HG03045 (cell line): ENCODE measurements around the gene PARD3B.
"Not testable (repeated sequence)": the region's sequence is repeated elsewhere in the genome, so short reads cannot be mapped to it uniquely, and the experiment has no call there.

Experiments used
- ATAC-seq: cut with Tn5 transposase; IDR thresholded peaks from one replicate; pipeline ENCODE4 v1.9.1; 2021; ENCODE audit warnings: mild to moderate bottlenecking, moderate library complexity; ENCODE audit not compliant: unreplicated experiment

PARD3B gene

DNA sequence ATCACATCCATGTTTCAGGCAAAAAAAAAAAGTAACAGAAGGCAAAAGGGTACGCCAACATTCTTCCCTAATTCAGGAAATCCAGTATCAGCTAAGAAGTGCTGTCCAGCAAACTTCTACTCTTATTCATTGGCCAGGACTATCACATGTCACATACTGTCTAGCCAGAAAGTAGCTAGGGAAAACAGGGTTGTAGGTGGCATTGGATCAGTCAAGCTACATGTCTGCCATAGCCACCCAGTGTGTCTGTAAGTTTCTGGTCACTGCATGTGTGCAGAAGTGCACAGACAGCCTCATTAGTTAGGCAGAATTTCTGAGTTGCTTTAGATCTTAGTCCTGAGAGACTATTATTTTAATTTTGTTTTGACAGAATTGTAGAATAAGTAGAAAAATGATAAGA, 671.7 kb downstream of the PARD3B start:
- no peak for ATAC-seq

DNA sequence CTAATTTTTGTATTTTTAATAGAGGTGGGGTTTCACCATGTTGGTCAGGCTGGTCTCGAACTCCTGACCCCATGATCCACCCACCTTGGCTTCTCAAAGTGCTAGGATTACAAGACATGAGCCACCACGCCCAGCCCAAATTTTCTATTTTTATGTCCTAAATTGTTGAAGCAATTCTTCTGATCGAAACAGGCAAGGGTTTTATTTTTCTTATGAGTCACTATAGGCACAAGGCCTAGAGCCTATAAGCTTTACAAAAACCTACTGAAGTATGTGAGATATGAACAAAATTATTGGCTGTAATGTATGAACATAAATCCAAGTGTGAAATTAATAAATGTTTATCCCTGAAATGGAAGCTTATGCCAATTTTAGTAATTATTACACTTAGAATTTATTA, 672.8 kb downstream of the PARD3B start:
- ATAC-seq, result no peak

DNA sequence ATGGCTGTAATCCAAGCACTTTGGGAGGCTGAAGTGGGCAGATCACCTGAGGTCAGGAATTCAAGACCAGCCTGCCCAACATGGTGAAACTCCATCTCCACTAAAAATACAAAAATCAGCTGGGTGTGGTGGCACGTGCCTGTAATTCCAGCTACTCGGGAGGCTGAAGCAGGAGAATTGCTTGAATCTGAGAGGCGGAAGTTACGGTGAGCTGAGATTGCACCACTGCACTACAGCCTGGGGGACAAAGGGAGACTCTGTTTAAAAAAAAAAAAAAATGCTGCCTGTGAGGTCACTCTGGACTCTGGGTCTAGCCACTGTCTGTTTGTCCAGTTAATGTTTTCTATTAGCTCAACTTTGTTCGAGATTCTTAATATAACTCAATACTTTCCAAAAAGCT, 673.5 kb downstream of the PARD3B start:
- ATAC-seq, result not testable (repeated sequence)

DNA sequence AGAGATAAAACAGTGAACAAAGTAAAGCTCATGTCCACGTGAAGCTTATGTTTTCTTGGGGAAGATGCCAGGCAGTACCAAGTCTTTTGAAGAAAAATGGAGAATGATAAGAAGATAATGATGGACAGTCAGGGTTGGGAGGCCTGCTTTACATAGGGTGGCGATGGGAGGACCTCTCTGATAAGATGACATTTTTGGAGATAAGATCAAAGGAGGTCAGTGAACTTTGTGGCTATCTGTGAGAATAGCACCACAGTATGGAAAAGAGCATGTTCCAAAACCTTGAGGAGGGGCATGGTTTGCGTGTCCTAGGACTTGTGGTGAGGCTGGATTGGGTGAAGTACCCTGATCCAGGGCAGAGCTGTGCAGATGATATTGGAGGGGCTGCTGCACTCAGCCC, 675.3 kb downstream of the PARD3B start:
- ATAC-seq, result no peak

DNA sequence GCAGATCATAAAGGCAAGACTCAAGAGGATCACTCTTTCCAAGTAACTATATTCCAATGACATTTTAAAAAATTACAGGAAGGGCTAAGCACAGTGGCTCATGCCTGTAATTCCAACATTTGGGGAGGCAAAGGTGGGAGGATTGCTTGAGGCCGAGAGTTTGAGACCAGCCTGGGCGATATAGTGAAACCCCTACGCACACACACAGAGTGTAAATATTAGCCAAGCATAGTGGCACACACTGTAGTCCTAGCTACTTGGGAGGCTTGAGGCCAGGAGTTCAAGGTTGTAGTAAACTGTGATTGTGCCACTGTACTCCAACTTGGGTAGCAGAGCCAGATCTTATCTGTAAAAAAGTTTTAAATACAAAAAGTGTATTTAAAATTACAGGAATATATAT, 686.8 kb downstream of the PARD3B start:
- no peak for ATAC-seq

DNA sequence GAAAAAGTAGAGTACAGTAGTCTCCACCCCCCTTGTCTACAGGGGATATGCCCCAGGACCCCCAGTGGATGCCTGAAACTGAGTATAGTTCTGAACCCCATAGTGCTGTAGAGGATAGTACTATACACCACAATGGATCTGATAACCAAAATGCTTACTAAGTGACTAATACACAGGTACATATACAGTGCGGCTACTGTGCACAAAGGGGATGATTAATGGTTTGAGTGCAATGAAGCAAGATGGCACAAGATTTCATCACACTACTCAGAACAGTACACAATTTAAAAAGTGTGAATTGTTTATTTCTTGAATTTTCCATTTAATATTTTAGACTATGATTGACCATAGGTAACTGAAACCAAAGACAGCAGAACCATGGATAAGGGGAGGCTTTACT, 690.2 kb downstream of the PARD3B start:
- no peak for ATAC-seq

DNA sequence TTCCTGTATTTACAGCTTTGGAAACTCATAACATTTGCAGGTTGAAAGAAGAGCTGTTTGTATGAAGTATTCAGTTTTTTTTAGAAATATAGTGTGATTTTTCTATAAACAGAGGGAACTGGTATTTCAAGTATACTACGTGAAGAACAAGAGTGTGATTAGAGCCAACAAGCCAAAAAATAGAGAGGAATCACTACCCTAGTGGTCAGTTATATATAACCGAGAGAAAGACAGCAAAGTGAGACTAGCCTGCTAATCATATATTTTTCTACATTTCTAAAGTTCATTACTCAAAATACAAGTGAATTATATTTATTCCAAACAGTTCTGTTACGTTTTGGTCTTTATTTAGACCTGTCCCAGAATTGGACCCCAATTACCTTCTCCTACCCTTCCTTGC, 692.2 kb downstream of the PARD3B start:
- ATAC-seq, result no peak

DNA sequence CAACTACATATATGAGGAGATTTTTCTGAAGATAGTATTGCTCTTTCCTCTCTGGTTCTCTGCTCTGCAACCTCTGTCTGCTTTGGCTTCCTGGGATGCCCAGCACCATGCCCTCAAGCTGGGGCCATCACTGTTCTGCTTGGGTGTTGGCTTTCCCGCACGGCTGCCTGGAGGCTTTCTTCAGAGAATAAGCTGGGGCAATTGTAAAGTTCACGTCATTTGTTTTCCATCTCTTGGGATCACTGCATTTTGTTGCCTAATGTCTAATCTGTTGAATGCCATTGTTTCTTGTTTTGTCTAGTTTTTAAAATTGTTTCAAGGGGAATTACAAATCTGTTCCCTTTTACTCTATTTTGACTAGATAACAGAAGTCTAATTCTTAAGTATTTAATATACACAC, 699.7 kb downstream of the PARD3B start:
- no peak for ATAC-seq

DNA sequence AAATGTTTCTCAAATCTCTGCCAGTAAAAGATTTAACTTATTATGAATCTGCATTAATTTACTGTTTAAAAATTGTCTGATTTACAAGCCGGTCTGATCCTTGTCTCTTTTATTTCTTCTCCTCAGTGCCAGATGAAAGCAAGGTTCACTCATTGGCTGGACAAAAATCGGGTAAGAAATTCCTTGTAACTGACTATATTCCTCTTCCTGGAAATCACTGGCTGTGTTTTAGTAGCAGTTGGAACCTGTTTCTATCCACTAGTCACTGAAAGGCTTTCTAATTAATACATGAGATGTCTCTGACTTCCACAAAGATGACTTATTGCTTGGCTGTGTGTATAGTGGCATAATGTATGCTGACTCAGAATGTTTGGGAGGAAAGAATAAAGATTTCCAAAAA, 700.4 kb downstream of the PARD3B start:
- no peak for ATAC-seq

DNA sequence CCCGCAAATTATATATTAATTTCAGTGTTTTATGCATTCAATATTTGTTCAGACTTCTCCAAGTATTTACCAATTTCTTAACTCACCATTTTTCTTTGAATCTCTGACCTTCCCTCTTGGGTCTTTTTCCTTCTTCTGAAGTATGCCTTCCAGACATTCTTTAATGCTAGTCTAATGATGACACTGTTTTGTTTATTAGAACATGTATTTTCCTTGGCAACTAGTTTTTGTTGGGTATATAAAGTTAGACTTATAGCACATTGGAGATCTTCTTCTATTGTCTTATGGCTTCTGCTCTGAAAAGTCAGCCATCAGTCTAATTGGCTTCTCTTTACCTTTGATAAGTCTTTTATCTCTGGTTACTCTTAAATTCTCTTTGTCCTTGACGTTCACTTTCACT, 713.8 kb downstream of the PARD3B start:
- no peak for ATAC-seq

DNA sequence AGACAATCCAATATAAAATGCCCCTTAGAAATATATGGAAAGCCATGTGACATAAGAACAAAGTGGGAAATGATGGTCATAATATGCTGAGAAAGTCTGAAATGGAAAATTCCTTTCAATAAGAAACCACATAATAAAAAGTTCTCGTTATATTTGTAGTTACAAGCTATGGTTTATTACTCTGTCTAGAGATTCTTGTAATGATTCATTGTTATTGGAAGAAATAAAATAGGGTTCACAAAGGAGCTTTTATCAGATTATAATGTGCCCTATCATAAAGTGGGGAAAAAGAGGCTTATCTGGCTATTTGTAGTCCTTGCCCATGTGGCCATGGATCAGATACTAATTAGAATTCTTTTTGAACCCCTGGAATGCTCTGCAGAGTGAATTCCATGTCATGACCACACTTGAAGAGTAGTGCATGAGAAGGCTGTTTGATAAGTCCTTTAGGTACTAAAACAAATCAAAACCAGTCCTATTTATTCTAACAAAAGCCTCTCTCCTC, 716.3 kb downstream of the PARD3B start:
- ATAC-seq, result no peak

DNA sequence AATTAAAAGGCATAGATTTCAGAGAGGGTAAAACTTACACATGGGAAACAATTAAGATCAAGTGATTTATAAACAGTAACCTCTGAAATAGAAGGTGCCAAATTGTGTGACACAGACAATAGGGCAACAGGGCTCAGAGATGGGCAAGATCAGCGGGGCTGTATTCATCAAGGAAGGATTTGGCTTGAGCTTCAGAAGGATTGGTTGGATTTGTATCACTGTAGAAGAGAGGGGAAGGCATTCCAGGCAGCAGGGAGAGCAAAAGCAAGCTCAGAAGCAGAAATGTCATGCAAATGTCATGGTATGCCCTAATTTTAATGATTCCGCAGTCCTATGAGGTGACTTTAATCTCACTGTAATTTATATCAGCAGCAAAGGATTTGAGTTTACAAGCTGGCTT, 722.0 kb downstream of the PARD3B start:
- no peak for ATAC-seq

DNA sequence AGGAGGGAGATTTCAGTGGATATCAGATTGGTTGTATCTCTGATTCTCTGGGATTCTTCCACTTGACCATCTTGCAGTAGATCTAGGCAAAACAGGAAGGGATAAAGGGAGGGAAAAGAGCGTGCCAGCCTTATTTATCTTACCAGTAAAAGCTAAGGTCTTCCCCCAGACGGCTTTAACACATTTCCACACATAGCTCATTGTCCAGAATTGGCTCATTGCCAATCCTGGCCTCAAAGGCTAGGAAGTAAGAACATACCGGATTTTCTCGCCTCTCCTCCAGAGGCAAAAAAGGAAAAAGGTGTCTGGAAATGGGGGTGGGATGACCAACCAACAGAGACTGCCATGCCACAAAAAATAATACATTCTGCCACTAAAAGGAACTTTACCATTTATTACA, 725.4 kb downstream of the PARD3B start:
- ATAC-seq, result no peak

DNA sequence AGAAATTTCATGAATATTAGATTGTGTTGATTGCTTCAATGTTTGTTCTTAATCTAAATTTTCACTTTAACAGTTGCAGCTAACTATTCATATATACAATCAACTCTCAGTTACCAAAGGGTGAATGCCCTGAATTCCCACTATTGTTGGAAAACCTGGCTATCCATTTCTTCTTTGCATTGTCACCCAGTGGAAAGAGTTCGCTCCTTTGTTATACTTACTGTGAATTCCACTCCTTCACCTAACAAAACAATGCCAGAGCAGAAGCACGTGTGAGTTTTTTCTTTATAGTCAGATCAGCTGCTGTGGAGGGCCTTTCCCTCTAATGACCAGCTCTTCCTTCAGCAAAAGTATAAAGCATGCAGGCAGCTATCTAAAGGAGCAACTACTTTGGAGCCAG, 727.9 kb downstream of the PARD3B start:
- ATAC-seq, result no peak

DNA sequence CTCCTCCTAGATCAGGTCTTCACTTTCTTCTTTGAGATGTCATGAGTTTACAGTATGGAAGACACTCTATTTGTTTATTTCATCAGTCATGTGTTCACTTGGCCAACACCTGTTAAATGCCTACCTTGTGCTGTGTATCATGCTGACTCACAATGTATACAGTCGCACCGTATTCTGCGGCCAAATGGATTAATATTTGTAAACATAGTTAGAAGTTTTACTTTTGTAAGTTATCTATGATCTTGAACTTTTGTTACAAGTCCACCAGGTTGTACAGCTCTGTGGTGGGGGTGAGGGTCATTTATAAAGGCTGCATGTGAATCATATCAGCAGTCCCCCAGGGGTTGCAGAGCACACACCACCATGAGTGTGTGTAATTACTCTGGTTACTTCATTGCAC, 728.4 kb downstream of the PARD3B start:
- no peak for ATAC-seq

DNA sequence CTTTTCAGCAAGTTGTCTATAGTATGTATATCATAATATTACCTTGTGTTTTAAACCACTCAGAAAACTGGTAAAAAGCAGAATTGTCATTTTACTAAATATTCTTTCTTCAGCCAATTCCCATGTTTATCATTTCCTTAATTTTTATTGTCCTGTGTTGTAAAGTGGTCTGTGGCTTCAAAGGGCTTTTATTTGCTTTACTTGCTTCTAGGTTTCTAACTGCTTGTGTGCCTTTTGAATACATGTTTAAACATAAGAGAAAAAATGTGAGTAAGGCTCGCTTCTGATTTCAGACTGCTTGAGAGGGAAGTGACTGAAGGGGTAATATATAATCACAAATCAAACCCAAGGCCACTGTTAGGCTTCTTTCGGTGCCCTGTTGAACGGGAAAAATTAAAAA, 729.5 kb downstream of the PARD3B start:
- no peak for ATAC-seq

DNA sequence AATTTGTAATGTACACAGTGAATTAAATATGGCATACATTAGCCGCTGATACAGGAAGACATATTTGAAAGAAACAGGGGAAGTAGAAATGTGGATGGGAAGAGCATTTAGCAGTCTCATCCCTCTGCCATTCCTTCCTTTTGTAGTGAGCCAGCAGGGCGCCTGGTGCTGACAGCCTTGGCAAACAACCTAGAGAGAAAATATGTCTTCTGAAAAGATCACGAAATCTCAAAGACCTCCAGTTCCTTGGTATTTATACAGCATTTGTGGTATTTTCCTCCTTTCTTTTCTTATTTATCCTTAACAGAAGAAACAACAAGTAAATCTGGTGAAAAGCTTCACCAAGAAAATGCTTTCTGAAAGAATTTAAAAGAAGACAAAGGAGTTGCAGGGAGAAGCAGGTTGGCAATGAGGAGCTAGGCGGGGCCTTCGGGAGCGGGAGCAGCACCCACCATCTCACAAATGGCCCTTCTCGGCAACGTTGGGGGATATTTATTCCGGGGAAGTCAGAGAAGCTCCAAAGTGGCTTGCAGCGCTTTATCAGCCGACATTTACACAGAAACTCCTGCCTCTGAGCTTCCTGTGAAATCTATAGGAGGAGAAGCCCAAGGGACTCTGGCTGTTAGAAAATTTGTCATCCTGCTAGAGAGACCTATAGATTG, 731.0 kb downstream of the PARD3B start:
- no peak for ATAC-seq

DNA sequence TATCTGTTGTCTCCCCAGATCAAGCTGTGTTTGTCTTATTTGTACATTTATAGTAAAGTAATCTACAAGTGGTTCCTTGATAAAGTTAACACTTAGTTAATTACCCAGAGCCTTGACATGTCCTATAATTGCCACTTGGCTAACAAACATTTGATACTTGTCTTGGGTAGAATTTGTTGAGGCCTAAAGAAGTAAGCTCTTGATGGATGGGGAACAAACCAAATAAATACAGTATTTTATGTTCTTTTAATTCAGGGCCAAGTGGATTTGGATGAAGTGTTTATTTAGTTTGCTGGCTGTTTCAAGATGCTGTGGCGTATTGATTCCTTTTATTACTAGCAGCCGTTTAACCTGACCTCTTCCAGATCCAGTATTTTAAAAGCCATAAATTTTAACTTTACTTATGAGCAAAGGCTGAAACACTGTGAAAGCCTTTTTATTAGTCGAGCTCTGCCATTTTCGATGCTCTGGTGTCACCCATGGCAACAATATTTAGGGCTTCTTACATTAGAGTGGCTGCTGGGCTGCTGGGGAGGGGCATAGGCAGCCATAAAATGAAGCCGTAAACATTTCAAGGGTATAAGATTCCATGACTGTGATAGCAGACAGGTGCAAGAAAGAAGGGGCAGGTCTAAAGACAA, 735.4 kb downstream of the PARD3B start:
- ATAC-seq, result no peak

DNA sequence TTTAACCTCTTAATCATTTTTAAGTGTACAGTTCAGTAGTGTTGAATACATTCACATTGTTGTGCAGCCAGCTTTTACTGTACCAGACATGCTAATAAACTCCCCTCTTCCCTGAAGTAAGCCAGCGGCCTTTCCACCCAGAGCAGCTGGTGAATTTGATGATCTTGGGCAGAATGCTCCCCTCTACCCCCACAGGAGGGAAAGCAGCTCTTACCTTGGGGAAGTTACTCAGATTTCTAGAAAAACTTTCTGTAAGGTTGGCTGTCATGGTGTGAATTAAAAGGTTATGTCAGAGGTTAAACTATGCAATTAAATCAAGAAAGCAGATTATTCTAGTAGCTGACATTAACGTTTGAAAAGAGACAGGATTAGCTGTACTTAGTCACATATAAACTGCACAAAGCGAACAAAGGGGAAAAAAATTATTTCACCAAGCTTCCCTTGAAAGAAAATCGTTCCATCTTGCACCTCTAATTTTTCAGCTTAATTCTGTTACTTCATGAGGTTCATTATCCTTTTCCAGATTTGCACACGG, 738.5 kb downstream of the PARD3B start:
- ATAC-seq, result no peak

DNA sequence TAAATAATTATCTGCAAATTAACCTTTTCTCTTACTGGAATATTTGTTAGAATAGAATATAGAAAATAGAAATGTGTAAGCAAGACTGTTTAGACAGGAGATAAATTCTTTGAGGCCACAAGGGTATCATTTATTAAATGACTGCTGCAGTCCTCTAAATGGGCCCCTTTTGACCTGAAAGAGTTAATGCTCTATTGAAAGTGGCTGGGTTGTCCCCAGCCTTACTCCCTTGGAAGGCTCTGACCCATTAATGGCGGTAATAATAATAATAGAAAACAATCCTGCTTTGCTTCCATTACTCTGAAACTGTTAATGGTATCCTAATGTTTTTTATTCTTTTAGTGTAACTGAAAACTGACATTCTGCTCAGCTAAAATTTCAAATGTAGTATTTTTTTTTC, 739.1 kb downstream of the PARD3B start:
- no peak for ATAC-seq

DNA sequence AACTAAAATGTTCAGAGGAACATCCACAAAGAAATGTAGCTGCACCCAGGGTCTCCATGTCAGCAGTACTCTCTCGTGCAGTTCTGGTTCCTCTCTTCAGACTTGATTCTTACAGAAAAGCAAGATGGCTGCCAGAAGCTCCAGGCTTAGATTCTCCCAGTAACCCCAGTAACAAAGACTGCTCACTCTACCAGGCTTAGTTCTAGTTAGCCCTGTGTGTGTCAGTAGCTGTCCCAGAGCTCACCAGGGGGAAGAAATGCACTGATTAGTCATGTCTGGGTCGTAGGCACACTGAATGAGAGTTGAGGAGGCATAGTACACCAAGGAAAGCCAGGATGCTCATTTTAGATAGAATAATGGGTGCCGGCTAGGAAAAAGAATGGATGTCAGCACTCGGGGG, 742.0 kb downstream of the PARD3B start:
- ATAC-seq, result no peak

DNA sequence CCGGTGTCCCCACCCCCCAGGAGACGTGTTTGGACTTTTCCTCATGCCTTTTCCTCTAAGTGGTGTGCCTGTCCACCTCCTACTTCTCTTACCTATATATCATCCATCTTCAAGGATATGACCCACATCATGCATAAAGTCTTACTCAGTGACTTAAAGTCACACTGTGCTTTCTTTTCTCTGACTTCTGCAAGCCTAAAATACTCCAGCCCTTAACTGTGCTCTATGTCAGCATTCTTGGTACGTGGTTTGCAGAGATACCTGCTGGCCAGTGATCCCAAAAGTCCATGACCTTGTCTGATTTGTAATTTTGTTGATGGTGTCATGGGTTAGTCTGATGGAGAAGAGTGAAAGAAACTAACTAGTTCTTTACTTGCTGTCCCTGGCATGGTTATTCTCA, 743.4 kb downstream of the PARD3B start:
- ATAC-seq, result no peak

DNA sequence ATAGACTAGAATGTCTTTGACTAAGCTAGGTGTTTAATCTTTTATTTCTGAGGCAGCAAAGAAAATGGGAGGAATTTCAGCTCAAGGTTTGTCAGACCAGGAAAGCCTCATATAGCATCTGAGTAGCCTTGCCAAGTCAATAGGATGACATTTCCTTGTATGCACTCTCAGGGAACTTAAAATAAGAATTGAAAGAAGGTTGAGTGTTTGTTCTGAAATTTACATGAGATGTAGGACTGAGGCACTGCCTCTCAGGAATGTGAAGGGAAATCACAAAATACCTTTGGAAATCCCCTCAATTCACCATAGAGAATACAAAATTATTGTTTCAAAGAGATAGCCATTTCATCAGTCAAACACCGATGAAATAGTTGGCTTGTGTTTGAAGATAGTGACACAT, 745.0 kb downstream of the PARD3B start:
- ATAC-seq, result no peak
